ENCODE measurements around the gene SMIM14.
"Not testable (repeated sequence)": the region's sequence is repeated elsewhere in the genome, so short reads cannot be mapped to it uniquely, and the experiment has no call there.

SMIM14 gene

GRCh38 chr4:39655211-39655610, 16.5 kb upstream of the SMIM14 start:
- no peak for TF ChIP-seq CTCF (conservative IDR thresholded peaks at IDR 0.05)

GRCh38 chr4:39651586-39651985, 12.9 kb upstream of the SMIM14 start:
- not testable (repeated sequence) for H3K27ac ChIP-seq

More at GRCh38 chr4:39655211-39655610, 16.5 kb upstream of the SMIM14 start:
- H3K27ac ChIP-seq, result peak overlapping the region; percentile 42; the same call in 1 of the 2 replicates

GRCh38 chr4:39649639-39650265, 11.1 kb upstream of the SMIM14 start:
- H3K27ac ChIP-seq, result no peak overlapping the region
- TF ChIP-seq CTCF (conservative IDR thresholded peaks at IDR 0.05), result no peak

- no peak overlapping the region for H3K27ac ChIP-seq
These were observed 10.3 kb upstream of the SMIM14 start for GRCh38 chr4:39648827-39649558.

GRCh38 chr4:39648213-39648612, 9.5 kb upstream of the SMIM14 start:
- no peak overlapping the region for H3K27ac ChIP-seq
- no peak for TF ChIP-seq CTCF (conservative IDR thresholded peaks at IDR 0.05)

More at GRCh38 chr4:39648827-39649558, 10.3 kb upstream of the SMIM14 start:
- TF ChIP-seq CTCF (conservative IDR thresholded peaks at IDR 0.05), result no peak

- no peak overlapping the region for H3K27ac ChIP-seq
- no peak for TF ChIP-seq CTCF (conservative IDR thresholded peaks at IDR 0.05)
These were observed 4.4 kb upstream of the SMIM14 start for GRCh38 chr4:39642885-39643552.

GRCh38 chr4:39641451-39641850, 2.8 kb upstream of the SMIM14 start:
- H3K27ac ChIP-seq, result no peak overlapping the region
- TF ChIP-seq CTCF (conservative IDR thresholded peaks at IDR 0.05), result no peak
